Measurements from ENCODE around the gene C19orf53. TPM values are rescaled to one million over a fixed set of nuclear protein-coding genes. Genes with fewer than 3 reads are reported as not detected.

The C19orf53 gene
- 71.2 to 91.5 TPM (median 75.7 TPM) in 3 replicates for total RNA-seq
- long read RNA-seq, transcript C19orf53-202 (3 exons, 873 nt), result major isoform, 111 of 127 reads
- long read RNA-seq, transcript C19orf53-206 (2 exons, 491 nt), result minor isoform, 11 of 127 reads
- long read RNA-seq, partial matches to known transcripts, result 0 of 127 reads
- long read RNA-seq, other reads (novel, unspliced or antisense), result 3 of 127 reads

DNA sequence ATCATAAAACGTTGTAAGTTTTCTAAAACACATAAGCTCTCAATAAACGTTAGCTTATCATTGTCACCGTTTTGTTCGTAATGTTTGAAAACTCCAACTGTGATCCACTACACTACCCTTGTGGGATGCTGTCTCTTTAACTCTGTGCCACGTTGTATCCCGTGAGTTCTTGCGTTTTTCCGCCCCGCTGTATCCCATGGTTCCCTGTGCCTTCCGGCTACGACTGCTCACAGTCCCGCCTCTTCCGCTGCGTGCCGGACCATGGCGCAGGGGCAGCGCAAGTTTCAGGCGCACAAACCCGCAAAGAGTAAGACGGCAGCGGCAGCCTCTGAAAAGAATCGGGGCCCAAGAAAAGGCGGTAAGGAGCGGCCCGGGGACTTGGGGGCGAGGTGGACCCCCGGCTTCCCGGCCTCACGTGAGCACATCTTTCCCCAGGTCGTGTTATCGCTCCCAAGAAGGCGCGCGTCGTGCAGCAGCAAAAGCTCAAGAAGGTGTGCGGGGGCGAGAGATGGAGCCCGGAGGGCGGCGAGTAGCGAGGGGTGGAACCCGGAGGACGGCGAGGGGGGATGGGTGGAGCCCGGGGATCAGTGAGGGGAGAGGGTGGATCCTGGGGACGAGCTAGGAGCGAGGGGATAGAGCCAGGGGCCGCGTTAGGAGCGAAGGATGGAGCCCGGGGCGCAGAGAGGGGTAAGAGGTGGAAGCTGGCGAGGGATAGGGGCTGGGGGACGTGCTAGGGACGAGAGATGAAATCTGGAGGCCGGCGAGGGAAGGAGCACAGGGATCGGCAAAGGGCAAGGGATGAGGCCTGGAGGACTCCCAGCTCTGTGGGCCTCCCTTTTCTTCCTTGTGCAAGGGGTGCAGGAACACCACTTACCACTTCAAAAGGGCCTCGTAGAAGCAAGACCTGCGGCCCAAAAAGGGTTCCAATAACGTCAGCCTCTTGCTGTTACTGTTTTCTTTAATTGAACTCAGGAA, at the start of gene C19orf53:
Gene C19orf53, plus strand, starts transcription at position 240 of the 975 bp plus-strand sequence. Its CDS starts 22 bp downstream, at position 262.
- no peaks in the 10 kb centered on the region for H3K9me3 Mint-ChIP-seq (ENCODE audit: low read depth)
- peaks cover 21% of the 10 kb centered on the region for H3K36me3 Mint-ChIP-seq (ENCODE audit: low read depth)
- peak; percentile 95 for DNase-seq (ENCODE audit: low spot score)
- H3K4me3 Mint-ChIP-seq (ENCODE audit: unreplicated experiment), result peak within 1 kb of the TSS; percentile 98
- H3K27me3 Mint-ChIP-seq (ENCODE audit: low read depth), result no peaks in the 10 kb centered on the region
- H3K4me1 Mint-ChIP-seq (ENCODE audit: low read depth), result peaks cover 26% of the 10 kb centered on the region
- H3K27ac Mint-ChIP-seq (ENCODE audit: unreplicated experiment), result peak within 1 kb of the TSS; percentile 96
- TF ChIP-seq, protein P1, sequence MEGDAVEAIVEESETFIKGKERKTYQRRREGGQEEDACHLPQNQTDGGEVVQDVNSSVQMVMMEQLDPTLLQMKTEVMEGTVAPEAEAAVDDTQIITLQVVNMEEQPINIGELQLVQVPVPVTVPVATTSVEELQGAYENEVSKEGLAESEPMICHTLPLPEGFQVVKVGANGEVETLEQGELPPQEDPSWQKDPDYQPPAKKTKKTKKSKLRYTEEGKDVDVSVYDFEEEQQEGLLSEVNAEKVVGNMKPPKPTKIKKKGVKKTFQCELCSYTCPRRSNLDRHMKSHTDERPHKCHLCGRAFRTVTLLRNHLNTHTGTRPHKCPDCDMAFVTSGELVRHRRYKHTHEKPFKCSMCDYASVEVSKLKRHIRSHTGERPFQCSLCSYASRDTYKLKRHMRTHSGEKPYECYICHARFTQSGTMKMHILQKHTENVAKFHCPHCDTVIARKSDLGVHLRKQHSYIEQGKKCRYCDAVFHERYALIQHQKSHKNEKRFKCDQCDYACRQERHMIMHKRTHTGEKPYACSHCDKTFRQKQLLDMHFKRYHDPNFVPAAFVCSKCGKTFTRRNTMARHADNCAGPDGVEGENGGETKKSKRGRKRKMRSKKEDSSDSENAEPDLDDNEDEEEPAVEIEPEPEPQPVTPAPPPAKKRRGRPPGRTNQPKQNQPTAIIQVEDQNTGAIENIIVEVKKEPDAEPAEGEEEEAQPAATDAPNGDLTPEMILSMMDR (IDR thresholded peaks at IDR 0.05), result no peak

DNA sequence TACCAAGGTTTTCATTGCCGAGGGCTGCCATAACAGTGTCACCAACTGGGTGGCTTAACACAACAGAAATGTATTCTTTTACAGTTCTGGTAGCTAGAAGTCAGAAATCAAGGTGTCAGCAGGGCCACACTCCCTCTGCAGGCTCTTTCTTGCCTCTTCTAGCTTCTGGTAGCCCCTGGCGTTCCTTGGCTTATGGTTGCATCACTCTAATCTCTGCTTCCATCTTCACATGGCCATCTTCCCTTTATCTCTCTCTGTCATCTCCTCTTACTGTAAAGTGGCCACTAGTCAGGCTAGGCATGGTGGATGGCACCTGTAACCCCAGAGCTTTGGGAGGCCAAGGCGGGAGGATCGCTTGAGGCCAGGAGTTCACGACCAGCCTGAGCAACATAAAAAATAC, 47.9 kb upstream of the C19orf53 start:
- H3K4me1 Mint-ChIP-seq (ENCODE audit: low read depth), result peaks cover 20% of the 10 kb centered on the region
- no peak overlapping the region for H3K4me3 Mint-ChIP-seq (ENCODE audit: unreplicated experiment)
- TF ChIP-seq, protein P1 (IDR thresholded peaks at IDR 0.05), result no peak
- no peak overlapping the region for H3K27ac Mint-ChIP-seq (ENCODE audit: unreplicated experiment)
- no peaks in the 10 kb centered on the region for H3K27me3 Mint-ChIP-seq (ENCODE audit: low read depth)
- no peaks in the 10 kb centered on the region for H3K9me3 Mint-ChIP-seq (ENCODE audit: low read depth)
- H3K36me3 Mint-ChIP-seq (ENCODE audit: low read depth), result no peaks in the 10 kb centered on the region
- no peak for DNase-seq (ENCODE audit: low spot score)

DNA sequence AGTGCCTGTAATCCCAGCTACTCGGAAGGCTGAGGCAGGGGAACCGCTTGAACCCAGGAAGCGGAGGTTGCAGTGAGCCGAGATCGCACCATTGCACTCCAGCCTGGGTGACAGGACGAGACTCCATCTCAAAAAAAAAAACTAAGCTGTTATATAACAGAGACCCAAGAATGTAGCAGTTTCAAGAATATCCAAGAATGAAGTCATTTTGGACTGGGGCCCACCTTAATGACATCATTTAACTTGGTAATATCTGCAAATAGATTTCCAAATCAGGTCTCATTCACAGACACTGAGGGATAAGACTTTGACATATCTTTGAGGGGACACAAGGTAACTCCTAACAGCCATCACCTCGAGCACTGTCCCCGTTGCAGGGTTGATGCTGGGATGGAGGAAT, 46.5 kb upstream of the C19orf53 start:
- TF ChIP-seq, protein P1 (IDR thresholded peaks at IDR 0.05), result no peak
- H3K36me3 Mint-ChIP-seq (ENCODE audit: low read depth), result no peaks in the 10 kb centered on the region
- no peaks in the 10 kb centered on the region for H3K27me3 Mint-ChIP-seq (ENCODE audit: low read depth)
- DNase-seq (ENCODE audit: low spot score), result no peak
- peaks cover 27% of the 10 kb centered on the region for H3K4me1 Mint-ChIP-seq (ENCODE audit: low read depth)
- H3K9me3 Mint-ChIP-seq (ENCODE audit: low read depth), result no peaks in the 10 kb centered on the region
- no peak overlapping the region for H3K27ac Mint-ChIP-seq (ENCODE audit: unreplicated experiment)
- no peak overlapping the region for H3K4me3 Mint-ChIP-seq (ENCODE audit: unreplicated experiment)

DNA sequence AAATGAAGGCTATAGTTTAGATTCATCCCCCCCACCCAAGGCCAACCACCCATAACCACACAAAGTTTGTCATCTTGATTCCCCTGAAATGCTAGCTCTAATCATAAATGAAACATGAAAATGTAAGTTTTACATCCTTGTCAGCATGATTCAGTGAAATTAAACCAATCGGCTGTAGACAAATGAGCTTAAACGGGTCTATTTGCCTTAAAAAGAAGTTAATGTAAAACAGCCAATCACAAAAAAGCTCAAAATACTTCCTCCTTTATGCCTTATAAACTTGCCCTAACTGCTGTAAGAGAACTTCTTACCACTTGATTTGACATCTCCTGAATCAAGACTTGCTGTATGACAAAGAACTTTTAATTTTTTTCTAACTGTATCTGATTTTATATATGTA, 44.4 kb upstream of the C19orf53 start:
- Mint-ChIP-seq H3K4me1 (ENCODE audit: low read depth) (peaks cover 27% of the 10 kb centered on the region), H3K4me3 (ENCODE audit: unreplicated experiment) (no peak overlapping the region)

More for the DNA sequence above, 44.4 kb upstream of the C19orf53 start:
- no peak for DNase-seq (ENCODE audit: low spot score)
- no peaks in the 10 kb centered on the region for H3K36me3 Mint-ChIP-seq (ENCODE audit: low read depth)
- TF ChIP-seq, protein P1 (IDR thresholded peaks at IDR 0.05), result no peak
- no peaks in the 10 kb centered on the region for H3K9me3 Mint-ChIP-seq (ENCODE audit: low read depth)
- peak overlapping the region; percentile 100 for H3K27ac Mint-ChIP-seq (ENCODE audit: unreplicated experiment)
- no peaks in the 10 kb centered on the region for H3K27me3 Mint-ChIP-seq (ENCODE audit: low read depth)

Data from chondrocyte (in vitro differentiated cells).